HG03064 (cell line): Measurements from ENCODE around the gene UNC119B.
A peak's percentile ranks its signal among the peaks of the same experiment; 100 is the strongest.

Experiments used
- ATAC-seq: cut with Tn5 transposase; IDR thresholded peaks from one replicate; pipeline ENCODE4 v1.9.1; 2021; ENCODE audit warnings: low read depth; ENCODE audit not compliant: unreplicated experiment

UNC119B gene

DNA sequence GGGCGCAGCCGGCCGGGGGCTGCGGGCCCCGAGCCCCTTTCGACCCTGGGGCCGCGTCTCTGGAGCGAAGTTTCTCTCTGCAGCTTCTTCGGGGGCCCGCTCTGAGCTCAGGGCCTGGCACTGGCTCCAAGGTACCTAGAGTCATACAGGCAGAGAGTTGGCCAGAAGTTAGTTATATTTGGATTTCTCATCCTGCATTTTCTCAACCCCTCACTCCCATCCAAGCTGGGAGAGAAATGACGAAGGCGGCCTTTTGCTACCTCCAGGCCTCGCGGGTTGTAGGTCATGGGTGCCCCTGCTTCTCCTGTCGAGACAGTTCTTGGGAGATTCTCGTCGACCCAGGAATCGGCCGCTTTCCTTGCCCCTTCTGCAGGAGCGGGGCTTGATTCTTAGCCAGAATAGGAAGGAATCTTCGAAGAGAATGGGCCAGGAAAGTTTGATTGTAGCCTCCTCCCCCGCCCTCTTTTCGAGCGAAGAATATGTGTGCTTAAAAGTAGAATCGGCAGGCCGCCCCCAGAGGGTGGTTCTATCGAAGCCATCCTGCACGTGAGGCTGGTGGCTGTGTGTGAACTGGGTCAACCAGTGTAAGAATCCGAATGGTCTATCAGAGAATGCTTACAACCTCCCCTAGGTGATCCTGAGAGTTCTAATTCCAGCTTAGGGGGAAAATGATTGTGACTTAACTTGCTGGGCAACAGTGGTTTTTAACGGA is 22.5 kb upstream of the UNC119B start:
- ATAC-seq = no peak

DNA sequence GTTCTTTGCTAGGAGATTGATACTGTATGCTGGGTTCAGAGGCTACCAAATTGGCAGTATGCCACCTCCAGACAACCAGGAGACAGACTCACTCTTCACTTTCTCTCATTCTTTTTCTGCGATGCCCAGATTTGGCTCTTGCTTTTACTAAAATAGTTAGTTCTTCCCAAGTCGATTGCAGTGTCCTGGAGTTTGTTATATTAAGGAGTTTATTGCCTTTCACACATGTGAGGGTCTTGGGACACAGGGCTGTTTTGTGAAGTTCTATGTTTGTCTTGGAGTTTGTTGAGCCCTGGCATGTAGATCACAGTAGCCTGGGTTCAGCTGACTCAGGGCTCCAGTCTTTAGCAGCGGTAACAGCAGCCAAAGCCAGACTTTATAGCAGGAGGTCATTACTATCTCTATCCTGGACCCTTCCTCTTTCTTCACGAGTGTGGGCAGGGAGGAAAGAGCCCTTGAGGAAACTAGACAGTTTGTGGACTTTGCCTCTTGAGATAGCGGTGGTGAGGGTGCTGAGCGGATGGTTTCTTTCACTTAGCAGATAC is 21.7 kb upstream of the UNC119B start:
- no peak for ATAC-seq

DNA sequence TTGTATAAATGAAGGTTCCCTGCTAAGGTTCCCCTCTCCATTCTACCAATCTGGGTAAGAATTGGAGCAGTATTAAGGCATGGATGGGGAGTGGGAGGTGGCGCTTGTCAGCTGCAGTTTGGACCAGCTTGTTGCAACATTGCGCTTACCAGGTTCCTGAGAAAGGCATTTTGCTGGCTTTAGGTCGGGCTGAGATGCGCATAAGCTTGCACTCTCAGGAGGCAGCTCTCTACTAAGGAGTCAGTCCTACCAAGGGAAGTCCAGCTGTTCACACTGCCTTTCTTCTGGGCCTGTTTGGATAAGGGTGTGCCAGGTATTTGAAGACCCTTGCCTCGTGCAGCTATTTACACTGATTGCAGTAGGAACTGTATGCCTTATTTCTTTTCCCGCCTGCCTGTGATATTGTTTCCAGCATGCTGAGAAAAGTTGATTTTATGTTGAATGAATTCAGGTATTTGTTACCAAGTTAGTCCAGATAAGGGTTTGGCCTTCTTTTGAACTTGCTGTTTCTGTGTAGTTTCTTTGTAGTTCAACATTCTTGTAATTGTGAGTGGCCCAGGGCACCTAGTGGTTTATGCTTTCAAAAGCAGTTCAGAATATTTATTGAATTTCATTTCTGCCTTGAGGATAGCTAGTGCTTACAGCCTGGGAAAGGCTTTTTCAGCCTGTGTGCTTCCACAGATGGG is 20.7 kb upstream of the UNC119B start:
- no peak for ATAC-seq

DNA sequence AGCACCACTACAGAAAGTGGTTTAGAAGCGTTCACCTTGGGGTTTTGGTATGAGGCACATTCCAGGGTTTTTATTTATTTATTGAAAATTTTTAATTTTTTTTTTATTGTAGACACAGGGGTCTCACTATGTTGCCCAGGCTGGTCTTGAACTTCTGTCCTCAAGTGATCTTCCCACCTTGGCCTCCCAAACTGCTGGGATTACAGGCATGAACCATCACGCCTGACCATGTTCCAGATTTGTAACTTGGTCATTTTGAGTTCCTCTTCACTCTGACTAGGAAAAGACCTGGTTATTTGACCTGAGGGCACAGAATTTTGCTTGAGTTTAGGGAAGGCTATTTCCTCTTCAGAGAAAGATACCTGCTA is 20.2 kb upstream of the UNC119B start:
- no peak for ATAC-seq

DNA sequence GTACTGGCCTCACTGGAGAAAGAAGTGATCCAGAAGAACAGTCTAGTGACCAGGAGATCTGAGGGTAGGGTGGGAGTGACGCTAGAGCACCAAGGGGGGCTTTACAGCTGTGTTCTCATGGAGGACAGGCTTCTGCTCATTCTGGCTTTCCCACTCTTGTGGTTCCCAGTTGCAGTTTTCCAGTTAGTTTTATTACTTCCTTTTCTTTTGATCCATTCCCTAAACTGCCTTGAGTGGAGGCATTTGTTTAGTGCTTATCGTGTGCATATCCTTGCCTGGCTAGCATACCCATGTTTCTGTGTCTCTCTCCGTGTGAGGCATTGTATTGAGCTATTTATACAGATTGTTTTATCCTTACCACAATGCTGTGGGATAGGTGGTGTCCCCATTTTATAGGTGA is 19.3 kb upstream of the UNC119B start:
- ATAC-seq = no peak

DNA sequence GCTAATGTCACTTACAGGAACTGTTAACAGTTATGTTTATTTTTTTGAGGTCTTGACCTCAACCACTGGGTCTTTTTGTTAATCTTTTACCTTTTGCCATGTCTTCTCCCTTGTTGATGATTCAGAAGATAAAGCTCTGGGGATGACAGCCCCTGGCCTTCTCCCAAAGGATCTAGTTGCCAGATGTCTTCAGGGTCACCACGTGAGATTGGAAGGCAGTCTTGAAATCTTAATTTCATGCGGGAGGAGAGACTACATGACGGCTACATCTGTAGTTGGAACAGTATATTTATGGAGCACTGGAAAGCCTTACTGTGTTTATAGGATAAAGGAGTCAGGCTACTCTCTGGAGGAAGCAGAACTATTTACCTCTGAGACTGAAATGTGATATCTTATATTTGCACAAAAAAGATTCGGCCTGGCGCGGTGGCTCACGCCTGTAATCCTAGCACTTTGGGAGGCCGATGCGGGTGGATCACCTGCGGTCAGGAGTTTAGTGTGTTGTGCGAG is 17.7 kb upstream of the UNC119B start:
- ATAC-seq = no peak

DNA sequence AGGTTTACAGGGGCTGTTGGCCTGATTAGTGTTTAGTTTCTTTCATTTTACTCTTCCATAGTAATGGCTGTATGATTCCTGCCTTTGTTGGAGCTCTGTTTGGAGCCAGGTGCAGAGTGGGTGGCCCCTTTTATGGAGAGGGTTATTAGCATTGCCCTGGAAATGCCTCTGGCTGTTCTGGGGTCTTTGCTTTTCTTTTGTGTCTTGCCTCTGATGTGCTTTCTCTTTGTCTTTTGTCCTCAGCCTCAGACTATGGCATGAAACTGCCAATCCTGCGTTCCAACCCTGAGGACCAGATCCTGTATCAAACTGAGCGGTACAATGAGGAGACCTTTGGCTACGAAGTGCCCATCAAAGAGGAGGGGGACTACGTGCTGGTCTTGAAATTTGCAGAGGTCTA is 16.4 kb upstream of the UNC119B start:
- ATAC-seq = no peak

DNA sequence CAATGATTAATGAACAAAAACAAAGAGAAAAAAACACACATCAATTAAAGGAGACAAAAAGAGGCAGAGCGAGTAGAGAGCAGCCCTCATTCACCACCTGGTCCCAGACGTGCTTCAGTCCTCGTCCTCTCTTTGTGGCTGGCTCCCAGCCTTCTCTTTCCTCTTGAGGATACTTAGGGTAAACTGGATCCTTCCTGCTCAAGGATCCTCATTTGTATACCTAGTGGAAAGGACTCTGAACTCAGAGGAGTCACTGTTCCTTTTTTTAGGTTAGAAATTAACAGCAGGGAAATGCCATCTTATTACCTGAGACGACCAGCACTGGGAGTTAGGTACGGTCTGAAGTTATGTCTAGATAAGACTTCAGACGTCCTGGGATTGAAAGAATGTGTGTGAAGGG is 13.6 kb upstream of the UNC119B start:
- no peak for ATAC-seq

DNA sequence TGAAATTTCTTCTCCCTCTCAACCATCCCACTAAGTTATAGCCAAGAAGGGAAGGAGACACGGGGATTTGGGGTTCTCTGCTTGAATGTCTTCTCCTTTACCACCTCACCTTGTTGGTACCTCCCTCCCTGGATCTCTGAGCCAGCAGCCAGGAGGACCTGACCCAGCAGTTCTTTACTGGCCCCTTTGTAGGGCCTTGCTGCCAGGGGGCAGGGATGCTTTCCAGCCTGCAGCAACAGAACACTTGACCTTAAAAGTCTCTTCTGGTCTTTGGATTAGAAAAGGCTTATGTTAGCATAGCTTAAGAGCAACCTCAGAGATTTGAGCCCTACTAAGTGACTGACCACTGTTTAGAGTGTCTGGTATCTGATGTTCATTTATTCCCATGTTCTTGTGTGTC is 12.9 kb upstream of the UNC119B start:
- ATAC-seq = no peak

DNA sequence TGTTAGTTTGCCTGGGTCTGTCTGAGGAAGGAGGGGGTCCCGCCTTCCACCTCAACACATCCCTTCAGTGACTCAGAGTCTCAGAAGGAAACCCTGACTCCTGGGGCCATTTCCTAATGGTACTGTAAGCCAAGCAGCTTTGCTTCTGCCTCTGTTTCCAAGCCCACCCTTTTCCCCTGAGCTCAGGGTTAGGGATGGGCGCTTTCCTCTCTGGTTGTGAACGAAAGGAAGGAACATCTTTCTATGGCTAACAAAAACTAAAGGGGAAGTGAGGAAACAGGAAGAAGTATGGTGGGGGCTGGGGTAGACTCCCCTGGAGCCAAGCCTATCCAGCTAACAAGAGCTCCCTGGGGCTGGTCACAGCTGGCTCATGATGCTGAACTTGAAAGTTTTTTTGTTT is 11.6 kb upstream of the UNC119B start:
- no peak for ATAC-seq

DNA sequence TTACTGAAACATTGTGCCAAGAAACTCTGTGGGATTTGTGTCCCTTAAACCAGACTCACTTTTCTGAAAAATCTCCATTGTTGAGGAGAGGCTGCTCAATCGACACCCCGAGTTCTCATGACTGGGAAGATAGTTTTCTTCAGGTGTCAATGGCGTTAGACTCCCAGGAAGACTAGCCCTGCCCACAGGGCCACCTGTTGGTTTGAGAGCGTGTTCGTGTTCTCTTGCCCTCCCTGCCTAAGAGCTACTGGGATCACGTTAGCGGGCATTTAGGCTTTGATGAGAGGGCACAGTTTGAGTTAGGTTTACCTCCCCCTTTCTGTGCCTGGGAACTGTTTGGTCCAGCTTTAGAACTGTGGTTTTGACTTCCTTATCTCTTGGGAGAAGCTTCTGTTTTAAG is 10.7 kb upstream of the UNC119B start:
- ATAC-seq = no peak

DNA sequence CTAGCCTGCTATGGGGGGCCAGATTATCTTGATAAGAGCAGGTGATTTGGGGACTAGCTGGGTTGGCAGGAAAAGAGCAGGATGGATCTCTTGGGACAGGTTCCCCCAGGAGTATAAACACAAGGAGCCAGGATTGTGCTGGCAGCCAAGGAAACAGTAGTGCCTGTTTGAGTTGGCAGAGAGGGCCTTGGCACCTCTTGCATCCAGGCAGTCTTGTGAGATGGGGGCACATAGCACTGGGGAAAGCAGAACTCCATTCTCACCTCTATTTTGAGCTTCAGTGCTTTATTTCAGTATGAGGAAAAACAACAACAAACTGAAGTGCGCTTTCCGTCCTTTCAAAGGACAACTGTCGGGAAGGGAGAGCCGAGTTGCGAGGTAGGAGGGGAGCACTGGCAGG is 9.4 kb upstream of the UNC119B start:
- ATAC-seq = no peak

DNA sequence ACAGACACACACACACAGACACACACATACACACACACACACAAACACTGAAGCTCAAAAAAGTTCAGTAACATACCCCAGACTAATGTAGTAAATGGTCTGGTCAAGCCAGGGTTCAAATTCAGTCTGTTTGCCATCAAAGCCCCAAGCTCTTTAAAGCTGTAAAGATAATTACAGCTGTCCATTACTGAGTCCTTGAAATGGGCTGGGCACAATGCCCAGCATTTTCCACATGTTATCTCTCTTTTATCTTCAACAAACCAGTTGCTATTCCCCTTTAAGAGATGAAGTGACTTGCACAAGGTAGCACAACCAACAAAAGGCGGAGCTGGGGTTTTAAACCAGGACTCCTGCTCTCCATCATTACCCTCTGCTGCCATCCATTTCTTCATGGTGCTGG is 7.6 kb upstream of the UNC119B start:
- ATAC-seq = no peak

DNA sequence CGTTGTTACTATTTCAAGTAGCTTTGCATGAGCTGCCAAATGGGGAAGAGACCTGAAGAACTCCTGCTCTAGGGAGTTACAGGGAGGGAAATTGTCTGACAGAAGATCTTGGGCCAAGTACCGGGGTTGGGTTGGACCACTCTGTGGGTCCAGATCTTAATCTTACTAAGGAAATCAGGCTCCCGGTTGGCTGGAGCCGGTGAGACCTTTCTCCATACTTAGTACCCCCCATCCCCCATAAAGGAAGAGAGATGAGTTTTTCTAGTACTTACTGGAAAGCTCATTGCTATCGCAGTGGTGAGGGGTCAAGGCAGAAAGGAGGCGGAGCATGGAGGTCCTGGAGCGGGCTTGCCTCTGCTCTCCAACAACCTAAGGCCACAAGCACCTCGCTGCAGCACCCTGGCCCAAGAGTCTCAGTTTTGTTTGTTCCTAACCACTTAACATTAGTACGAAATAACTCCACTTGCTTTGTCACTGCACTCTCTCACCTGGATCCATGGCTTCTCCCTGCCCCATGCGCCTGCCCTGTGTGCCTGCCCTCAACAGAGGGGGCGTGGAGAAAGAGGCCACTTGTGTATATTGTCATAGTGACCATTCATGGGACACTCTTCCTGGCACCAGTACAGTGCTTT is 6.8 kb upstream of the UNC119B start:
- no peak for ATAC-seq

DNA sequence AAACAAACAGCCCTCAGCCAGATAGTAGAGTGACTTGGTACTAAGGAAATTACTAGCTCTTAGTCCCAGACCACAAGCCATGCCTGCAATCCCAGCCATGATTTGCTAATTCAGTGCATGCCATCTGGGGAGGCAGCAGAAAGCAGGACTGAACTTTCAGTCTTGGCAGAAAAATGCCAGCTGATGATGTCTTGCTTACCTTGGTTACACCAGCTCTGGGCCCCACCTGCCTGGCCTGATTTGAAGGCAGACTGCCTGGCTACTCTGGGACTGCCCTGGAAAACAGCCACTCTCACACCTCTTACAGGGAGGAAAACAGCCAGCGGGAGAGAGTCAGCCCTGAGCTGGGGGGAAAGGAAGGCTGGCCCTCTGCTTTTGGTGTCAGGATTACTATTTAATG is 4.6 kb upstream of the UNC119B start:
- no peak for ATAC-seq

DNA sequence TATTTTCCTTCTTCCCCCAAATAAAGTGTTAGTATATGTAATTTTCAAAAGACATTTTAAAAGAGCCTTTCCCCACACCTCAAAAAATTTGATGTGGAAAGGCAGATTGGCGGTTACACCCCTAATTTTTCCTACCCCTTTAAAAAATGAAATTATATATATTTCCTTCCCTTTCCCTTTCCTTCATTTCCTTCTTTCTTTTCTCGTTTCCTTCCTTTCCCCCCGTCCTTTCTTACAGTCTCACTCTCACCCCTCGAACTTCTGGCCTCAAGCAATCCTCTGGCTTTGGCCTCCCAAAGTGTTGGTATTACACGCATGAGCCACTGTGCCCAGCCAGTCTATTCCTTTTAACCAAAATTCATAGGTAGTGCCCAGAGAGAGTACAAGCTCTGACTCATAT is 4.2 kb upstream of the UNC119B start:
- no peak for ATAC-seq

DNA sequence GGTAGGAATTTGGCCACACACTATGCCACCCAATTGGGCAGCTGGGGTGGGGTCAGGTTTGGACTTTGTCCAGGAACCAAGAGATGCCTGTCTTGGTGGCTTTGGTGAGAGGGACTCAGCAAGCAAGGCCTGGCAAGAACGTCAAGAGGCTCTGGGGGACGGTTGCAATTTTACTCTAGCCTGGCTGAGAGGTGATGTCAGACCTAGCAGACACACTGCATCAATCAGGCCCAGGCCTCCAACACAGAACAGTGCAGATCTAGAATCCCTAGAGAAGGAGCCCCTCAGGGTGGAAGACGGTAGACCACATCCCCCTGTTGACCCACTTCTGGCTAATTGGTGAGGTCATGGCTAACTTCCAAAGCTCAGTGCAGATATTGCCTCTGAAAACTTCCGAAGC is 1.6 kb upstream of the UNC119B start:
- ATAC-seq = no peak

DNA sequence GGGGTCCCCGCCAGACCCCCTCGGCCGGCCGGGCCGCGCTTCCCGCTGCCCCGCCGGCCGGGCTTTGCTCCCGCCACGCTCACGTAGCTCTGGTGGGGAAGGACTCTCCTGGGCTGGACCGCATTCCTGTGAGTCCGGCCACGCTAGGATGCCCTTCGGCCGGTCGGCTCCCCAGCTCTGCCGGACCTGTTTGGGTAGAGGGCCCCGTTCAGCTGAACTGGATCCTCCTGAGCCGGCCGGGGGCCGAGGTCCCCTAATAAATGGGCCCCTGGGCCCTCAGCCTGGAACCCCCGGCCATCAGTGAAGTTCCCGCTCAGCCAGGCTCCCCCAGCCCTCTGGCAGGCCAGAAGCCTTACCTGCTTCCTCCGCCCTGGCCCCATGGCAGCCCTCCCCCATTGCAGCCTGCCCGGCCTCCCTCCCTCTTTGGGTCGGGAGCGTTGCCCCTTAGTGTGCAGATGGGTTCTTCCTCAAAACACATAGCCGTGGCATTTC is 593 bp downstream of the UNC119B start:
- peak; percentile 29 for ATAC-seq

DNA sequence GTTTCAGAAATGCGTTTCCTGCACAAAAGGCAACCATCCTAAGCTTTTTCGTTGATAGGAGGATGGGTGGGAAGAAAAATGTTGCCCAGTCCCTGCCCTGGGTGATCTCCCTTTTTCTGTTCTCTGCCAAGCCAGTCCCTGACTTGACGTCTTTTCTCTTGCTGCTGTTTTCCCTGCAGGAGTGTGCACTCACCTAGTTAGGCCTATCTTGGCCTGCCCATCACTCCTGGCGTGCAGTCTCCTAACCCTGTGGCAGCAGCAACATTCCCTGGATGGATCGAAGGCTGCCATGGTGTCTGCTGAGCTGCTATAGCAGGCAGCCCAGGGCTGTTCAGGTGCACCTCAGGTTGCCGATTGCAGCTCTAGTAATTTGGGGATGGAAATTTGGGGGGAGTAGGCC is 1.2 kb downstream of the UNC119B start:
- no peak for ATAC-seq

DNA sequence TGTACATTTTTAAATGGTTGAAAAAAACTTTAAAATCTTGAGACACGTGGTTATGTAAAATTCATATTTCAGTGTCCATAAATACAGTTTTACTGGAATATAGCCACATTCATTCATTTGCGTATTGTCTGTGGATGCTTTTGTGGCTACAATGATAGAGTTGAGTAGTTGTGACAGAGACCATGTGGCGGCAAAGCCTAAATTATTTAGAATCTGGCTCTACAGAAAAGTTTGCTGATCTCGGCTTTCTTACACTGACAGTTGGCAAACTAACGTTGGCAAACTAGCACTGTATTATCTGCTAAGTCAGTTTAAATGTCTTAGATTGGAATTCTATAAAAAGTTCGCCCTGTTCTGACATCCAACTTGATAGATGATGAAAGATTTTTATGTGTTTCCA is 2.4 kb downstream of the UNC119B start:
- no peak for ATAC-seq

DNA sequence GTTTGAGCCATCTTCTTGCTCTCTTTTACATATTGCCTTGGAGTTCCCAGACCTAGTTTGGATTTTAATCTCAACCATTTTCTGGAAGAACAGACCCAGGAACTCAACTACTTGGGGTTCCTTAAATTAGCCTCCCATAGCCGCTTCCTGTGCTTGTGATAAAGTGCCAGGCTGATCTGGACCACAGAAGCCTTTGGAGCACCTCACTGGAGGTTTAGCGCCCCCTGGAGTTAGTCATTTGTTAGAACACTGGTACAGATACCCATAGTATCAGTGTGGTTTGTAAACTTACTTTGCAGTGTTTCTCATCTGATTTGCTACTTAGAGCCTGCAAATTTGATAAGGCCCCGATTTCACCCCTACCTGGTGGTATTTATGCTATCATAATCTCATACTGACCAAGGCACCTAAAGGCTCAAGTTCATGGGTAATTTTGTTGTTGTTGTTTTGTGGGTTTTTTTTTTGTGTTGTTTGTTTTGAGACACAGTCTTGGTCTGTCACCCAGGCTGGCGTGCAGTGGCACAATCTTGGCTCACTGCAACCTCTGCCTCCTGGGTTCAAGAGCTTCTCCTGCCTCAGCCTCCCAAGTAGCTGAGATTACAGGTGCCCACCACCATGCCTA is 3.7 kb downstream of the UNC119B start:
- ATAC-seq = no peak
